Caco-2 (cell line): ENCODE measurements around the gene OCEL1. TPM values are rescaled to one million over a fixed set of nuclear protein-coding genes. Genes with fewer than 3 reads are reported as not detected.
A peak's percentile ranks its signal among the peaks of the same experiment; 100 is the strongest.
"Not testable (repeated sequence)": the region's sequence is repeated elsewhere in the genome, so short reads cannot be mapped to it uniquely, and the experiment has no call there.

Source experiments
- BruUV-seq: library from RNA; stranded (reverse); fragments of 400-500 nt; replicated peaks from 2 replicates; lab custom pipeline; 2021; lab: Mats Ljungman, UMichigan
- CTCF ChIA-PET: fragments of 300-600 bp; sonication (Branson Sonifier 250); formaldehyde crosslinking; loops from one replicate; lab custom pipeline; 2022; ENCODE audit warnings: antibody characterized with exemption; lab: Charles Lee
- POLR2A ChIA-PET: fragments of 300-600 bp; sonication (Branson Sonifier 250); formaldehyde crosslinking; loops from one replicate; lab custom pipeline; 2022; ENCODE audit warnings: antibody characterized with exemption; lab: Charles Lee
- DNase-seq, 2 experiments: peaks; one replicate each; pipeline versions ENCODE4 v3.0.0 to v3.0.0-alpha.2; 2020 to 2022
- H3K27me3 ChIP-seq: replicated peaks from 2 replicates; pipeline ENCODE4 v1.6.0; 2011; ENCODE audit warnings: low read length; ENCODE audit not compliant: control insufficient read depth, insufficient read depth
- H3K36me3 ChIP-seq: 2 replicates; pipeline ENCODE4 v1.5.1; 2011; ENCODE audit warnings: low read length; ENCODE audit not compliant: control insufficient read depth, insufficient read depth
- H3K4me1 ChIP-seq: fragments of 250-450 bp; sonication (Bioruptor Pico); 2 replicates; pipeline ENCODE4 v1.5.1; 2020; ENCODE audit warnings: mild to moderate bottlenecking
- H3K4me3 ChIP-seq: 2 replicates; pipeline ENCODE4 v1.5.1; 2011; ENCODE audit warnings: low read depth, mild to moderate bottlenecking, control low read depth, low read length
- H3K9me3 ChIP-seq: fragments of 250-450 bp; sonication (Bioruptor Pico); 2 replicates; pipeline ENCODE4 v1.5.1; 2020; ENCODE audit warnings: mild to moderate bottlenecking, moderate library complexity
- H3K27ac Mint-ChIP-seq: one replicate; pipeline ENCODE4 v1.8.0; 2022; ENCODE audit warnings: mixed read lengths; ENCODE audit not compliant: unreplicated experiment
- H3K27me3 Mint-ChIP-seq: one replicate; pipeline ENCODE4 v1.8.0; 2022; ENCODE audit warnings: mixed read lengths; ENCODE audit not compliant: insufficient read depth, unreplicated experiment
- H3K36me3 Mint-ChIP-seq: one replicate; pipeline ENCODE4 v1.8.0; 2022; ENCODE audit warnings: mild to moderate bottlenecking, mixed read lengths; ENCODE audit not compliant: insufficient read depth, unreplicated experiment
- H3K4me1 Mint-ChIP-seq: one replicate; pipeline ENCODE4 v1.8.0; 2022; ENCODE audit warnings: low read depth, mixed read lengths; ENCODE audit not compliant: unreplicated experiment
- H3K4me3 Mint-ChIP-seq: one replicate; pipeline ENCODE4 v1.8.0; 2022; ENCODE audit warnings: mild to moderate bottlenecking, moderate library complexity, mixed read lengths; ENCODE audit not compliant: unreplicated experiment
- H3K9me3 Mint-ChIP-seq: one replicate; pipeline ENCODE4 v1.8.0; 2022; ENCODE audit warnings: mixed read lengths; ENCODE audit not compliant: unreplicated experiment
- intact Hi-C: fragments of 100-400 bp; cut with micrococcal nuclease; formaldehyde crosslinking; loops from one replicate; pipeline ENCODE4 v1.10.0; 2022; ENCODE audit not compliant: unreplicated experiment
- total RNA-seq: library from RNA; stranded (reverse); gene quantifications from 2 replicates; pipeline ENCODE4 v1.2.3, GENCODE V29; 2022
- TF ChIP-seq, protein P1 (sequence below), 2 experiments: fragments of 200-600 bp in 1 of 2; IDR thresholded peaks; 1 replicate in 1 of 2; 2 replicates in 1 of 2; pipeline versions ENCODE4 v1.5.1 to v1.8.0; 2011 to 2022; ENCODE audit warnings: antibody characterized with exemption in 1 of 2, control low read depth in 1 of 2, inconsistent platforms in 1 of 2, low read depth in 1 of 2, low read length in 1 of 2, mild to moderate bottlenecking in 1 of 2, moderate library complexity in 1 of 2; ENCODE audit not compliant: insufficient read depth in 1 of 2, severe bottlenecking in 1 of 2, unreplicated experiment in 1 of 2

Gene OCEL1
- total RNA-seq, 1 experiment from 2014 or later = 14.9 TPM

DNA sequence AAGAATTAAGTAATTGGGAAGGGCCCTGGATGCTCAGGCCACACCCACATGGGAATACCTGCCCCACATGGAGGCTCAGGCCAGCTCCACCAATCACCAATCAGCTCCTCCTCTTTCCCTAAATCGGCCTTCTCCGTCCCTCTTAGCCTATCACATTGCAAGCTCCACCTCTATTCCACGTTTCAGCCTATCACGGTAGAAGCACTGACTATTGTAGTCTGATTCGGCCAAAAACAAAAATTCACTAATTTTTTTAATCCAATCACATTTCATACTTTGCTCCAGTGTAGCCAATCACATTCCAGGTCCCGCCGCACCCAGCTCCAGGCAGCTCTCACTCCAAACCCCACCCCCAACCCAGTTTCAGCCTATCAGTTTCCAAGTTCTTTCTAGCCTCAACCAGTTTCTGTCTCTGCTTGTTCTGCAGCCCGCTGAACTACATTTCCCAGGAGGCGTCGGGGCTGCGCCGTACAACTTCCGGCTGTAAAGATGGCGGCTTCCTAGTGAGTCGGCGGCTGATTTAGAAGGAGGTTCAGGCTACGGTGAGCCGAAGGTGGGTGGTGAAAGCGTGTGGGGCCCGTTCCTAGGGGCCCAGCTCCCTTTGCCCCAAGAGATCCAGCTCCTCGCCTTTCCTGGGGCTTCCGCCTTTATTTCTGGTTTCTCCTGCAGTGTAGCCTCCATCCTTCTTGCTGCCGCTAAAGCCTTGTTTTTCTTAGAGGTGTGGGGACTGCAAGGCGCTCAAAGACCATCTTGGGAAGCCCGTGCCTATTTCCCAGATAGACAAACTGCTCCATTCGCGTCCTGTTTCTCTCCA is 41.2 kb downstream of the OCEL1 start, which contains the start of gene BABAM1:
BABAM1 (plus strand) TSS at position 469 of the 814 bp plus-strand sequence. CDS start 1,364 bp downstream, outside the sequence.
- Histone ChIP-seq H3K4me3 (peak within 1 kb of the TSS; percentile 93), H3K27me3 (no peaks in the 10 kb centered on the region), H3K4me1 (no peaks in the 10 kb centered on the region; the same call in 1 of the 2 replicates), H3K36me3 (no peaks in the 10 kb centered on the region; the same call in 1 of the 2 replicates), H3K9me3 (no peaks in the 10 kb centered on the region)
- Mint-ChIP-seq H3K27me3 (no peaks in the 10 kb centered on the region), H3K4me3 (peak within 1 kb of the TSS; percentile 74), H3K36me3 (peaks cover 46% of the 10 kb centered on the region), H3K9me3 (no peaks in the 10 kb centered on the region), H3K27ac (peak within 1 kb of the TSS; percentile 80), H3K4me1 (peaks cover 7% of the 10 kb centered on the region)
- intact Hi-C loops = loop anchor here (1.0 to 5.0 kb wide), 3 partner anchors 16 to 52 kb away; partner anchors contain the start of genes OCEL1 and USE1
- ChIA-PET POLR2A (interaction anchor here (0.6 to 1.5 kb wide), 8 partner anchors 15 to 199 kb away, joined by 3 to 16 read pairs (median 9); partner anchors contain the start of genes DDA1, NR2F6, OCEL1 and USE1), CTCF (interaction anchor here (0.6 to 1.8 kb wide), 10 partner anchors 16 to 308 kb away, joined by 3 to 15 read pairs (median 4); partner anchors contain the start of gene MRPL34)
- TF ChIP-seq, protein P1, sequence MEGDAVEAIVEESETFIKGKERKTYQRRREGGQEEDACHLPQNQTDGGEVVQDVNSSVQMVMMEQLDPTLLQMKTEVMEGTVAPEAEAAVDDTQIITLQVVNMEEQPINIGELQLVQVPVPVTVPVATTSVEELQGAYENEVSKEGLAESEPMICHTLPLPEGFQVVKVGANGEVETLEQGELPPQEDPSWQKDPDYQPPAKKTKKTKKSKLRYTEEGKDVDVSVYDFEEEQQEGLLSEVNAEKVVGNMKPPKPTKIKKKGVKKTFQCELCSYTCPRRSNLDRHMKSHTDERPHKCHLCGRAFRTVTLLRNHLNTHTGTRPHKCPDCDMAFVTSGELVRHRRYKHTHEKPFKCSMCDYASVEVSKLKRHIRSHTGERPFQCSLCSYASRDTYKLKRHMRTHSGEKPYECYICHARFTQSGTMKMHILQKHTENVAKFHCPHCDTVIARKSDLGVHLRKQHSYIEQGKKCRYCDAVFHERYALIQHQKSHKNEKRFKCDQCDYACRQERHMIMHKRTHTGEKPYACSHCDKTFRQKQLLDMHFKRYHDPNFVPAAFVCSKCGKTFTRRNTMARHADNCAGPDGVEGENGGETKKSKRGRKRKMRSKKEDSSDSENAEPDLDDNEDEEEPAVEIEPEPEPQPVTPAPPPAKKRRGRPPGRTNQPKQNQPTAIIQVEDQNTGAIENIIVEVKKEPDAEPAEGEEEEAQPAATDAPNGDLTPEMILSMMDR (IDR thresholded peaks at IDR 0.05; ENCODE audit: insufficient read depth in 1 of 2, low read depth in 1 of 2, low read length in 1 of 2, severe bottlenecking in 1 of 2, unreplicated experiment in 1 of 2) = no peak
- peak; percentile 97 to 98 for DNase-seq
- BruUV-seq = no TSS peak

DNA sequence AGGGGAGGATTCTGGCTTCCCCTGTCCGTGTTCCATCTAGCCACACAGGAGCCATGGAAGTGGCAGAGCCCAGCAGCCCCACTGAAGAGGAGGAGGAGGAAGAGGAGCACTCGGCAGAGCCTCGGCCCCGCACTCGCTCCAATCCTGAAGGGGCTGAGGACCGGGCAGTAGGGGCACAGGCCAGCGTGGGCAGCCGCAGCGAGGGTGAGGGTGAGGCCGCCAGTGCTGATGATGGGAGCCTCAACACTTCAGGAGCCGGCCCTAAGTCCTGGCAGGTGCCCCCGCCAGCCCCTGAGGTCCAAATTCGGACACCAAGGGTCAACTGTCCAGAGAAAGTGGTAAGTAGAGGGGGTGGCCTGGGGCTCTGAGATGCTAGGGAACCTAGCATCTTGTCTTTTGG is 42.7 kb downstream of the OCEL1 start:
- TF ChIP-seq, protein P1 (IDR thresholded peaks at IDR 0.05; ENCODE audit: insufficient read depth in 1 of 2, low read depth in 1 of 2, low read length in 1 of 2, severe bottlenecking in 1 of 2, unreplicated experiment in 1 of 2) = no peak
- ChIA-PET CTCF (interaction anchor here (0.7 kb wide), 1 partner anchor 138 kb away, joined by 5 read pairs; no protein-coding TSS in a partner anchor), POLR2A (interaction anchor here (0.8 kb wide), 1 partner anchor 53 kb away, joined by 4 read pairs; the partner anchor contains the start of gene USE1)
- Histone ChIP-seq H3K36me3 (no peaks in the 10 kb centered on the region; the same call in 1 of the 2 replicates), H3K27me3 (no peaks in the 10 kb centered on the region), H3K4me1 (no peaks in the 10 kb centered on the region; the same call in 1 of the 2 replicates), H3K4me3 (no peak overlapping the region), H3K9me3 (no peaks in the 10 kb centered on the region)
- no peak for DNase-seq
- H3K9me3 Mint-ChIP-seq = no peaks in the 10 kb centered on the region
- no peak overlapping the region for H3K27ac Mint-ChIP-seq
- H3K27me3 Mint-ChIP-seq = no peaks in the 10 kb centered on the region
- BruUV-seq = no TSS peak
- H3K4me3 Mint-ChIP-seq = peak overlapping the region; percentile 74
- H3K4me1 Mint-ChIP-seq = peaks cover 7% of the 10 kb centered on the region
- intact Hi-C loops = loop anchor here (5.0 kb wide), 1 partner anchor 41 kb away; the partner anchor contains the start of gene OCEL1
- H3K36me3 Mint-ChIP-seq = peaks cover 56% of the 10 kb centered on the region

DNA sequence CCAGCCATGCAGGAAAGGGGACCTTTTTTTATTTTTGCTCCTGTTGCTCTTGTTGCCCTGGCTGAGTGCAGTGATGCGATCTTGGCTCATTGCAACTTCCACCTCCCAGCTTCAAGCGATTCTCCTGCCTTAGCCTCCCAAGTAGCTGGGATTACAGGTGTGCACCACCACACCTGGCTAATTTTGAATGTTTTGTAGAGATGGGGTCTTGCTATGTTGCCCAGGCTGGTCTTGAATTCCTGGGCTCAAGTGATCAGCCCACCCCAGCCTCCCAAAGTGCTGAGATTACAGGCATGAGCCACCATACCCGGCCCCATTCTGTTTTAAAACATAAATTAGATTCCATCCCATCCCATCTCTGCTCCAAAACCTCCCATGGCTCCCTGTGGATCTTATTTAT is 48.9 kb downstream of the OCEL1 start:
- BruUV-seq, H3K9me3 Mint-ChIP-seq, H3K27me3 ChIP-seq, H3K27me3 Mint-ChIP-seq, H3K4me3 Mint-ChIP-seq, H3K4me1 ChIP-seq, CTCF ChIA-PET, H3K4me3 ChIP-seq, DNase-seq, H3K27ac Mint-ChIP-seq, POLR2A ChIA-PET, H3K36me3 ChIP-seq, intact Hi-C loops, H3K9me3 ChIP-seq, H3K4me1 Mint-ChIP-seq: not testable (repeated sequence)
- H3K36me3 Mint-ChIP-seq = peaks cover 64% of the 10 kb centered on the region
